SW 1271 (cell line): ENCODE results near the gene C13orf46.
"Not testable (repeated sequence)": the region's sequence is repeated elsewhere in the genome, so short reads cannot be mapped to it uniquely, and the experiment has no call there.

Experiments used
- DNase-seq, 2 experiments: peaks; one replicate each; lab custom pipeline; 2025; lab: John Stamatoyannopoulos, UW

C13orf46 gene

DNA sequence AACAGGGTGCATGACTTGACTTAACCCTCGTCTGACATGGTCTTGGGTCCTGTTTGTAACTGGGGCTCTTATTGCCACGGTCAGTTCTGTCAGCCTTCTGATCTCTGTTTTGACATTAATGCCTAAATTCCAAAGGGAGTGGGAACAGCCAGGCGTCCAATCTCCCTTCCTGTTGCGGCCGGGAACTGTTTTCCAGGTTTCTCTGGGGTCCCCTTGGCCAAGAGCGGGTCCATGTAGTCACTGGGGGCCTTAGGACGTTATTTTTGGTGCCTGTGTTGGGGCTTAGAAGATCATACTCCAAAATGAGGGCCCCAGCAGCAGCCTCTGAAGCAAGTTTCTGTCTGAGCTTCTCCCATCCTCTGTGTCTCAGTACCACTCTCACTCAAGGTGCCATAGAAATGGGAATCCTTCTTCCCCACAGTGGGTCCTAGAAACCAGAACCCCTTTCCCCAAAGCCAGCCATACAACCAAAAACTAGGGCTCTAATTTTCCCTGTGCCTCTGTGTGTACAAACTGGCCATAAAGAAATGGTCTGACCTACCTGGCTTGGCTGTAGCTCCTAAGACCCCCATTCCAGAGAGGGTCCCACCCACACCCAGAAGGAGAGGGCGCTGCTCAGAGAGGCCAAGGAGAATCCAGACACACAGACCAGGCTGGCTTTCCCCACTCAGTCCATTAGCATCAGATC, 50.4 kb downstream of the C13orf46 start:
- DNase-seq = no peak

DNA sequence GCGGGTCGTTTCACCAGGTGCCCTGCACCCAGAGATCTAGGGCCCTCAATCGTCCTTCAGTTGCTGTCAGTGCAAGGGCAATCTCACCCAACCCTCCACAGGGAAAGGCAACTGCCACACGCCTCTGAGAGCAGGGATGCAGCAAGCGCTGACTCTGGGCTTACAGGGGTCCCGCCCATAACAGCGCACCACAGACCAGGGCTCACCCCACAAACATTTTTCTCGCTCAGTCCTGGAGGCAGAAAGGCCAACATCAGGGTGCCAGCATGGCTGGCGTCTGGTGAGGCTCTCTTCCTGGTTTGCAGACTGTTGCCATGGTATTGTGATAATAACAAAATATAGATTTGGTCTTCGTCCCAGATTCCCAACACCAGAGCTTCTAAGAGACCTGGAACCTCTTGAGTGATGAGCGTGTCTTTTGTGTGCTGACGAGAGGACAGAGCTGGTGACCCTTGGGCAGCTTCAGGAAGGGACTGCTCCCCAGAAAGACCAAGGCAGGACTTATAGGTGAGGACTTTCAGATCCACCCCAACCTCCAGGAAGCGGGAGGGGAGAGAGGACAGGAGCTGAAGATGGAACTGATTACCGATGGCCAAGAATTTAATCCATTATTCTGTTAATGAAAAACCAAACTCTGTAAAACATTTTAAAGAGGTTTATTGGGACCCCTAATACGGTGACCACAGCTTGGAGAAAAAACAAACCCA, 51.3 kb downstream of the C13orf46 start:
- DNase-seq = no peak

DNA sequence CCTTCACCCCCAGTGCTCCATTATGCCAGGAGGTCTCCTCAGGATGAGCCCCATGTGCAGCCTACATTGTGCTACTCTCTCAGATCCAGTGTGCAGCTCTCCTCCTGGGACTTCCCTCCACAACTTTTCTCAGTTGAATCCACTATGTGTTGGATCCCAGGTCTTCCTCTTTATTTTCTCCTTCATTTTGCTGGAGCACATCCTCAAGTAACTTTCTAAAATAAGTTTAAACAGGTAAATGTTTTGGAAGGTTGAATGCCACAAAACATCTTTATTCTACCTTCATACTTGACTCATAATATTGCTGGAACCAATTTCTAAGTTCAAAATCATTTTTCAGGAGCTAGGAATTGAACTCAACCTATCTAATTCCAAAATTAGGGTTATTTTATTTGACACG, 52.1 kb downstream of the C13orf46 start:
- DNase-seq = no peak

DNA sequence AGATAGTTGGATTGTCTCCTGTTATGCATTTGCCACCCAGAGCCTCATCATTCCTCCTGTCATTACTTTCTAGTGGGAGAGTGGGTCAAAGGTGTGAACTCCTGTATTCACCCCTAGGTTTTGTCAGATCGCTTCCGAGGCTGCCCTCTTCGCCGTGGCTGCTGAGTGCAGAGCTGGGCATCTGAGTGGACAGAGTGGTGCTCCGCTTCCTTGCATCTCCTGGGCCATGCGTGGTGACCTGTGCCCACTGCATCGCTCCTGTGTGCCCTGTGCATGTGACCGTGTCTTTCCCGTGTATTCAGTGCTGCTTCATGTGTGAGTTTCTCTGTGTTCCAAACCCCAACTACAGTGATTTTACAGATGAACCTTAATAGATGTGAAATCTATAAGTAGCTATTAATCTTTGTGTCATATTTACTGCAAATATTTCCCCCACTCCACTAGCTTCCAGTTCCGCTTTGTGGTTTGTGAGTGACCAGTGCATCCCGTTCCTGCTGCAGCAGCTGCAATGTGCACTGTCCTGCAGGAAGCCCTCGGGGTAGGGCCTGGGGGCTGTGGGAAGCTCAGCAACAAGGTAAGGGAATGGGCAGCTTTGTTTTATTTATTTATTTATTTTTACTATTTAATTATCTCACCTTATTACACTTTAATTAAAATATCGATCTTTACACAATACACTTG, 53.1 kb downstream of the C13orf46 start:
- no peak for DNase-seq

DNA sequence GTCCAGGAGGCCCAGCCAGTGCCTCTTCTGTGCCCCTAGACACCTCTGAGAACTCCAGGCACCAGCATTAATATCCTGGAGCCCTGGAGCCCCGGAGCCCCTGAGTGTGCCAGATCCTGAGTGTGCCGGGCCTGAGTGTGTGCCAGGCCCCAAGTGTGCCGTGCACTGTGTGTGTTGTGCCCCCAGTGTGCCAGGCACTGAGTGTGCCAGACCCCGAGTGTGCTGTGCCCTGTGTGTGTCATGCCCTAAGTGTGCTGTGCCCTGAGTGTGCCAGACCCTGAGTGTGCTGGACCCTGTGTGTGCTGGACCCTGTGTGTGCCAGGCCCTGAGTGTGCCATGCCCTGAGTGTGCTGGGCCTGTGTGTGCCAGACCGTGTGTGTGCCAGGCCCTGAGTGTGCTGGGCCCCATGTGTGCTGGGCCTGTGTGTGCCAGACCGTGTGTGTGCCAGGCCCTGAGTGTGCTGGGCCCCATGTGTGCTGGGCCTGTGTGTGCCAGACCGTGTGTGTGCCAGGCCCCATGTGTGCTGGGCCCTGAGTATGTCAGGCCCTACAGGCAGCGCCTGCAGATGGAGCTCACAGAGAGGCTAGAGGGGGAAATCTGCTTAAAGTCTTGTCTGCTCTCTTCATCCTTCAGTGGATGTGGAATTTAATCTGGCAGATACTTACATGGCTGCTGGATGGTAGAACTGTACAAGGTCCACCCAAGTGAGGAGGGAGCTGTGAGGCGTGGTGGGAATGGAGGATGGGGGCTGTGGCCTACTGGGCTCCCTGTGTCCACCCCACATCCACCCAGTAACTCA, 53.9 kb downstream of the C13orf46 start:
- no peak for DNase-seq

DNA sequence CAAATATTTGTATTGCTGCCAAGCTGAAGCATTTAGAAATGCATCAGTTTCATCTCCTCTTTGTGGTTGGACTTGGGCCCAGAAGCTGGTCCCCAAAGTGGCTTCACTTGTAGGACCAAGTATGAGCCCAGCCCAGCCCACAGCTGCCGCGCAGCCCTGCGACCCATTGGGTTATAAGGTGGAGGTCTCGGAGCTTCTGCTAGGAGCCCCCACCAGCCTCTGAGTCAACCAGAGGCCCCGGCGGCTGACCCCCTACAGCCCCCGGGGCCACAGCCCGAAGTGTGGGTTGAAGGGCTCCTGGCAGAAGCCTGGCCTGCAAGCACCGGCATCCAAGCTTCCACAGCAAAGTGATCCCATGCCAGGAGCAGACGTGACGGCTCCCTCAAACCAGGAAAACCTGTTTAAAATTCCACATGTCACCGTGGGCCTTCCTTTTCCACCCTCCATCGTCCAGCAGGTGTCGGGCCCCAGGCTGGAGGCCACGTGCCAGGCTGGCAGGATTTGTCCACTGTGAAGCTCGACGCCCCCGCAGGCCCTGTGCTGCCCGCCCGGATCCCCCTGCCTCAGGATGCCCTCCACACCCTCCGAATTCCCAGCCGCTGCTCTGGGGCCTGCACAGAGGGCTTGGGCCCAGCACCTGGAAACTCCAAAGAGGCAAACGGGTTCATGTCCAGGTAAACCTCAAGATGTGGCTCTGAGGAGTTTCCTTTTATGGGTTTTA, 54.7 kb downstream of the C13orf46 start:
- no peak for DNase-seq

DNA sequence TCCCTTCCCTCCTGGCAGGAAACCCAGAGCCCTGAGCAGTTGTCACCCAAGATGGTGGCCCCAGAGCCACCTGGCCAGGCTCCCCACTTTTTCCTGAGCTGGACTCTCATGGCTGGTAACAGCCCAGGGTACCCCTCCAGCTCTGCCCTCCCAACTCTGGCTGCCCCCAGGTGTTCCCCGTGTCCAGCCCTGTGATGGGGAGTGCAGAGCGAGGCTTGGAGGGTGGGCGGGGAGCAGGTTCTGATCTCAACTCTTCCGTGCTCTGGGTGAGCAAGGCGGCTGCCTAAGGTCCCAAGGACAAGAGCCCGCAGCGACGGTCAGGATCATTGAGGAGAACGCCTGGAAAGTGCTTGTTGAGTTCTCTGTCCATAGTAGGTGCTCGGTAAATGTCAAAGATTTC, 55.3 kb downstream of the C13orf46 start:
- DNase-seq = no peak

DNA sequence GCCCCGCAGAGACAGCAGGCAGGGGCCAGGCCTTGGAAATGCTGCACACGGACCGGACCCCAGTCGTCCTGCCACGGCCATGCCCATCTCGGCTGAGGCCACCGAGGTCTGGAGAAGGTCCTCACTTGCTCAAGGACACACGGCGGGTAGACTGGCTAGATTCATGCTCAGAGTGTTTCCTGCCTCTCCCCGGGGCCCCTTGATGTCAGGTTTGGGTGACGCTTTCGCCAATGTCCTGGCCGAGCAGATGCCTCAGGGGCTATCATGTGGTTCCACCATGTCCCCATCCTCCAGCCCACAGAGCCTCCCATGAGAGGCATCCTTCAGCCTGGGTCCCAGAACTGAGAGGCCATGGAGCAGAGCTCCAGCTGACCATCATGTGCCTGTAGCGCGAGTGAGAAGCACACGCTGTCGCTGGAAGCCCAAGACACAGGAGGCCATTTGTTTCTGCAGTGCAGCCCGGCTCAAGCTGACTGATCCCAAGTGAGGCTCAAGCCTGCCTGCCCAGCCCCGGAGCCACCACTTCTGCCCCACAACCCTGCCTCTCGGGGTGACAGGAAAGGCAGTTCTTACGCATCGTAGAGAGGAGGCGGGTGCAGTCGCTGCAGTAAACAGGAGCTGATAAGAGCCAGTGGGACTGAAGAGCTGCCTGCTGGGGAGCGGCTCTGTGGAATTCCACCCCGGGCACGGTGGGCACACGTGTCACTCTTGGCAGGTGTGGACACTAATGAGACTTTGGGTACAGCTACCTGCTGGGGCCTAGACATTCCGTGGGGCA, 56.1 kb downstream of the C13orf46 start:
- DNase-seq = no peak

DNA sequence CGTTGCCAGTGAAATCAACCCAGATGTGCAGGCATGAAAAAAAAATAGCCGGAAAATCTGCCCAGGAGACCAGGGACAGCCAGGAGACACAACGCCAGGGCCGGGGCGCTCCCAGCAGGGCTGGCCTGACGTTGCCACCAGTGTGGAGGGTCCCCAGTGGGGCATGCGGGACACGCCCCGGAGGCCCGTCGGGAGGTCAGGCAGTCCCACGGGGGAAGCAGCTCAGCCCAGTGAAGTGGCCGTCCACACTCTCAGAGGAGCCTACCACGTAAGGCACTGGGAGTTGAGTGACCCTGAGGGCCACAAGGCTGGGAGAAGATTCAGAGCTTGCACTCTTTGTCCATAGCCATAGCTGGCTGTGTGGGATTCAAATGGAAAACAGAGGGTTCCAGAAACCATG, 56.8 kb downstream of the C13orf46 start:
- DNase-seq = no peak

DNA sequence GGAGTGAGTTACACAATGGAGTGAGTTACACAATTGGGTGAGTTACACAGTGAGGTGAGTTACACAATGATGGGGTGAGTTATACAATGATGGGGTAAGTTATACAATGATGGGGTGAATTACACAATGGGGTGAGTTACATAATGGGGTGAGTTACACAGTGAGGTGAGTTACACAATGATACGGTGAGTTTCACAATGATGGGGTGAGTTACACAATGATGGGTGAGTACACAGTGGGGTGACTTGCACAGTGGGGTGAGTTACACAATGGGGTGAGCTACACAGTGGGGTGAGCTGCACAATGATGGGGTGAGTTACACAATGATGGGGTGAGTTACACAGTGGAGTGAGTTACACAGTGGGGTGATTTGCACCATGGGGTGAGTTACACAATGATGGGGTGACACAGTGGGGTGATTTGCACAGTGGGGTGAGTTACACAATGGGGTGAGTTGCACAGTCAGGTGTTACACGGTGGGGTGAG, 57.5 kb downstream of the C13orf46 start:
- DNase-seq = no peak

DNA sequence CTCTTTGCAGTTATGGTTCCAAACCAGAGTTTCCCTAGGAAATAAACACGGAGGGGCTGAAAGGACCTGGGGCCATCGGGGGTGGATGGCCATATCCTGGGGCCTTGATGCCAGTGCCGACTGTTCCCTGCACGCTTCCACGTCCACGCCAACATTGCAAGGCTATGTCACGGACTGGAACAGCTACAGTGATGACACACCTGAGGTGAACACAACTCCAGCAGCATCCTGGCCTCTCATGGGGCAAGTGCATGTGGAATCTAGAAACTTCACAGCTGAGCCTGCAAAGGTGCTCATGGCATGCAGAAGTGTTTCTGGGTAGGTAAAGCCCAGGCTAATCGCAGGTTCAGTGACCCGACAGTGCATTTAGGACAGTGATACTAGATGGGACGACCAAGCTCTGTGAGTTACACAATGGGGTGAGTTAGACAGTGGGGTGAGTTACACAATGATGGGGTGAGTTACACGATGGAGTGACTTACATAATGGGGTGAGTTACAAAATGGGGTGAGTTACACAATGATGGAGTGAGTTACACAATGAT, 58.0 kb downstream of the C13orf46 start:
- DNase-seq = no peak

DNA sequence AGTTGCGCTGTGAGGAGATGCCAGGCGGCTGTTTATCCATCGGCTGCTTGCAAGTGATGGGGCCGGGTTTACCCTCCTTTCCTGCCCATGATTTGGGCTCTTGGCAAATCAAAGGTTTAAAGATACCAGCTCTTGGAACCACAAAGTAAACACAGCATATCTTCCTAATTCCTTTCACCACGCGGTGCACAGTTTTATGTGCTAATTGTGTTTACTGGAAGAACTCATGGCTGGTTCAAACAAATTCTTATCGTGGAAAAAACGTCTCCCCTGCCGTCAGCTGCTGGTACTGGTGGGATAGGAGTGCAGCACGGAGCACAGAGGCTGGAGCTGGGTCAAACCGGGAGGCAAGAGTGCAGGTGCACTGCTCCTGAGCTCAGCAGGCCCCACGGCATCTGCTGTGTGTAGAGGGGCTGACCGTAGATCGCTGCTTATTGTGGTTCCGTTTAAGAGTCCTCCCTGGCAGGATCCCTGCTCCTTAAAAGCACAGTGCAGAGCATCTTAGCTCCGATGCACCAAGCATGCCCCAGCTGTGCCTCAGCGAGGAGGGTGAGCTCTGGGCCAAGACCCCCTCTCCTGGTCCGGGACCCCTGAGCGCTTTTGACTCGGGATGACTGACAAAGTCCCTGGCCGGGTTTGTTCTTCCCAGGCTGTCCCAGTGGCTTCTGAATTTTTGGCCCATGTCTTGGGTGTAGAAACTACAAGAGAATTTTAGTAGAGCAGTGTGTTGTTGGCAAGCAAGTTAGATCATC, 58.7 kb downstream of the C13orf46 start:
- DNase-seq = no peak

DNA sequence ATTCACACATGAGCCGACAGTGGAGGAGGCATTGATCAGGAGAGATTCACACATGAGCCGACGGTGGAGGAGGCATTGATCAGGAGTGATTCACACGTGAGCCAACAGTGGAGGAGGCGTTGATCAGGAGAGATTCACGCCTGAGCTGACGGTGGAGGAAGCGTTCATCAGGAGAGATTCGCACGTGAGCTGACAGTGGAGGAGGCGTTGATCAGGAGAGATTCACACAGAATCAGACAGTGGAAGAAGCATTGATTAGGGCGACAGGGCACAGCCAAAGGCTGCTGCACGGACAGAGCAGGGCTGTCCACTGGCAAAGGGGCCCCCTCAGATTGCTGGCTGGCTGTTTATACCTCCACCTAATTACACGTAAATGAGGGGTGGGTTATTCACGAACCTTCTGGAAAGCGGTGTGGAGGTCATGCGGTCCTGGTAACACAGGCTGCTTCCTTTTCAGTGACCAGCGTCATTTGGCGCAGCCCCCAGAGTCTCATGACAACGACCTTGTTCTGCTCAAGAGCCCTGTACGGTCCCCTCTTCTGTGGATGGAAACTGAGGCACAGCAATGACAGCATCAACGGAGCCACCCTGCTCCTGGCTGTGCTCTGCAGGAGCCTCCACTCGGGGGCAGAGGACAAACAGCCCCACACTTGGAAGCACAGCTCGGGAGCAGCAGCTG, 59.4 kb downstream of the C13orf46 start:
- no peak for DNase-seq

DNA sequence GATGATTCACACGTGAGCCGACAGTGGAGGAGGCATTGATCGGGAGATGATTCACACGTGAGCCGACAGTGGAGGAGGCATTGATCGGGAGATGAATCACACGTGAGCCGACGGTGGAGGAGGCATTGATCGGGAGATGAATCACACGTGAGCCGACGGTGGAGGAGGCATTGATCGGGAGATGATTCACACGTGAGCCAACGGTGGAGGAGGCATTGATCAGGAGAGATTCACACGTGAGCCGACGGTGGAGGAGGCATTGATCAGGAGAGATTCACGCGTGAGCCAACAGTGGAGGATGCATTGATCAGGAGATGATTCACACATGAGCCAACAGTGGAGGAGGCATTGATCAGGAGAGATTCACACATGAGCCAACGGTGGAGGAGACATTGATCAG, 60.0 kb downstream of the C13orf46 start:
- not testable (repeated sequence) for DNase-seq

DNA sequence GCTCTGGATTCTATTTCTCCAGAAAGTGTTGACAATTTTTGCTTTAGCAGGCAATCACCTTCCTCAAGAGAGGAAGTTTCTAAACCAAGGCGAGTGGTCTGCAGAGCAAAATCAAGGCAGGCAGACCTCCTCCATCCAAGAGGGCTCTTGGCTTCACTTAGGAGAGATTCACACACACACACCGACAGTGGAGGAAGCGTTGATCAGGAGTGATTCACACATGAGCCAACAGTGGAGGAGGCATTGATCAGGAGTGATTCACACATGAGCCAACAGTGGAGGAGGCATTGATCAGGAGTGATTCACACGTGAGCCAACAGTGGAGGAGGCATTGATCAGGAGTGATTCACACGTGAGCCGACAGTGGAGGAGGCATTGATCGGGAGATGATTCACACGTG, 60.5 kb downstream of the C13orf46 start:
- DNase-seq = not testable (repeated sequence)

DNA sequence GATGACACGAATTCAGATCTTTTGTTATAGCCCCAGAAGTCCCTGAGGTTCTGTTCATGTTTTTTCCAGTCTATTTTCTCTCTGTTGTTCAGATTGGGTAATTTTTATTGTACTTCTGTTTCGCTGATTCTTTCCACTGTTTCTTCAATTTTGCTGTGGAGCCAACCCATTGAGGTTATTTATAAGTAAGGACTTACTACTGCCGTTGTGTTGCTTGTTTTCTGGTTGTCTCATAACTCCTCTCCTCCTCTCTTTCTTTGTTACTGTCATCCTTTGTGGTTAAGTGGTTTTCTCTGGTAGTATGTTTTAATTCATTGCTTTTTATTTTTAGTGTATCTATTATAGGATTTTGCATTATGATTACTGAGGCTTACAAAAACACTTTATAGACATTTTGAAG, 61.3 kb downstream of the C13orf46 start:
- DNase-seq = no peak

DNA sequence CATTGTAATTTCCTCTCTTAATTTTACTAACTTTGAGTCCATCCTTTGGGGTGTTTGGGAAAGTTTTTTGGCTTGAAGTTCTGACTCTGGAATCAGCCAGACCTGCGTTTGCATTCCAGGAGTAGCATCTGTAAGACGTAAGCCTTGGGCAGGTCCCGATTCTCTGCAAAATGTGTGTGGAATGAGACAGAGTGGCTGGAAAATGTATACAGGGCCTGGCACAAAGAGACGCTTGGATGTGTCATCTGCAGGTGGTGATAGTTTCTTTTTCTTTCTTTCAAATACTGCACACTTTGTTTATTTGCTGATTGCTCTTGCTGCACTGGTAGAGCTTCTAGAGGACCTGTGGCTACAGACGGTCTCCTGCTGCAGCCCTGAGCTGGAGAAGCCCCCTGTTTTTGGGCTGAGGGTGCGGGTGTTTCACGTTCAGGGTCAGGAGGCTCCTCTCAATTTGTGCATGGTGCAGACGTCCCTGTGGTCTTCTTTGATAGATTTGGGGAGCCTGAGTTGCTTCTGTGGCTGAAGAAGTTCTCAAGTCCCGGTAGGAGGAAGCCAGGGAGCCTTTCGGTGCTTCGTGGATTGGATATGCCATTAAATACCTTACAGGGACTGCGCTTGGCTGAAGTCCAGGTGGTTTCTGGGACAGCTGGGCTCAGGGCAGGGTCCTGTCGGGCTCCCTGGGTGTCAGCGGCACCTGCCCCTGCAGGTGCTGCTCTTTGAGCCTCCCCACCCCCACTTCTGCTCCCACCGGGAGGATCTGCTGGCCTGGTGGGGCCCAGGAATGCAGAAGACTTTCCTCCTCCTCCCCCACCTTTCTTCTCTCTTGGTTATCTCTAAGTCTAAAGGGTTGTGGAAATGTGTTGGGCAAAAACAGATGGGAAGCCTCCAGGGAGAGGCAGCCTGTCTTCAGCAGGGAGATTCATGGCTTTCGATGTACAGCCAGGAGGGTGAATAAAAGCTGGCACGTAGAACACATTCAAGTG, 66.0 kb downstream of the C13orf46 start:
- DNase-seq = no peak

DNA sequence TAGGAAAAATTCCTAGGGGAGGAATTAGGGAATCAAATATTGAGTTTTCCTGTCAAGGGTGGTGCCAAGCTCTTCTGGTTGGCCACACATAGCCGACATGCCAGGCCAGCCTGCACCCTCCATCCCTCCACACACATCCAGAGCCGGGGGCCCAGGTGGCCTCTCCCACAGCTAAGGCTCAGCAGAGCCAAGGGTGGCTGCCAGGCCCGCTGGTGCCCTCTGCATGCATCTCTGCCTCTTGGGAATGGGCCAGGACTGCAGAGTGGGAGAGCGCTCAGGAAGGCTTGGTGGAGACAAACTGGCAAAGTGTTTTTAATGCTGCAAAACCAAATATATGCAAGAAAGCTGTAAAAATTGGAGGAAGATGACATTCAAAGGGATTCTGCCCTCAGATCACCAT, 67.3 kb downstream of the C13orf46 start:
- no peak for DNase-seq
